Loucy (cell line): ENCODE measurements around the gene CEP104.
"Not testable (repeated sequence)": the region's sequence is repeated elsewhere in the genome, so short reads cannot be mapped to it uniquely, and the experiment has no call there.

Experiments
- CTCF ChIP-seq: fragments of 200-600 bp; sonication (generic); conservative IDR thresholded peaks from 2 replicates; pipeline ENCODE4 v1.5.1; 2014; ENCODE audit warnings: mild to moderate bottlenecking, antibody characterized with exemption, low read length
- EZH2phosphoT487 ChIP-seq: fragments of 200-600 bp; IDR thresholded peaks from 2 replicates; pipeline ENCODE4 v1.6.1; 2018; ENCODE audit warnings: antibody characterized with exemption, mild to moderate bottlenecking, moderate library complexity, borderline replicate concordance

DNA sequence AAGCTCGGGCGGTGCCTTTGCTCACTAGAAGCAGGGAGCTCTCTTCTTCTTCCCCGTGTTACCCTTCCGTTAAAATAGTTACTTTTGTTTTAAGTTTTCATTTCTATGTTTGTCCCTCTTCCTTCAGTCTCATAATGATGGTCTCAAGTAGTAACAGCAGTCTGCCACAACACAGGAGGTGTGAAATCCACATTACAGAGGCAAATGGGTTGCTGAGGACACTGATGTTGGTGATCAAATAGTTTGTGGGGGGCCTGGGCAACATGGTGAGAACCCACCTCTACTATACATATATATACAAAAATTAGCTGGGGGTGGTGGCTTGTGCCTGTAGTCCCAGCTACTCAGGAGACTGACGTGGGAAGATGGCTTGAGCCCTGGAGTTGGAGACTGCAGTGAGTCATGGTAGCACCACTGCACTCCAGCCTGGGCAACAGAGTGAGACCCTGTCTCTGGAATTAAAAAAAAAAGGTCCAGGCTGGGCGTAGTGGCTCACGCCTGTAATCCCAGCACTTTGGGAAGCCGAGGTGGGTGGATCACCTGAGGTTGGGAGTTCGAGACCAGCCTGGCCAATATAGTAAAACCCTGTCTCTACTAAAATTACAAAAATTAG, 46.8 kb downstream of the CEP104 start:
- not testable (repeated sequence) for TF ChIP-seq EZH2phosphoT487, CTCF
